DOHH2 (cell line): ENCODE results near the gene CMTM4.
"Not testable (repeated sequence)": the region's sequence is repeated elsewhere in the genome, so short reads cannot be mapped to it uniquely, and the experiment has no call there.

Experiments used
- EZH2phosphoT487 ChIP-seq: fragments of 200-600 bp; sonication (generic); IDR thresholded peaks from 2 replicates; pipeline ENCODE4 v1.6.1; 2017; ENCODE audit warnings: borderline replicate concordance, mild to moderate bottlenecking, antibody characterized with exemption, low read length, moderate library complexity, mixed read lengths
- TF ChIP-seq, protein P1 (sequence below): fragments of 200-600 bp; sonication (generic); IDR thresholded peaks from one replicate; pipeline ENCODE4 v1.5.1; 2014; ENCODE audit warnings: antibody characterized with exemption, mild to moderate bottlenecking, low read depth, low read length; ENCODE audit not compliant: poor library complexity, severe bottlenecking

DNA sequence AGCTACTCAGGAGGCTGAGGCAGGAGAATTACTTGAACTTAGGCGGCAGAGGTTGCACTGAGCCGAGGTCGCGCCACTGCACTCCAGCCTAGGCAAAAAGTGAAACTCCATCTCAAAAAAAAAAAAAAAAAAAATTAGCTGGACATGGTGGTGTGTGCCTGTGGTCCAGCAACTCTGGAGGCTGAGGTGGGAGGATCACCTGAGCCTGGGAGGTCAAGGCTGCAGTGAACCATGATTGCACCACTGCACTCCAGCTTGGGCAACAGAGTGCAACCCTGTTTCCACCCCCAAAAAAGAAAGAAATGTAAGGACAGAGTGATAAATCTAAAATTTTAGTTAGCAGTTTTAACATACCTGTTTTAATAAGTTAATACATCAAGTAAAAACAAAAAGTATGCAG lies 100.0 kb downstream of the CMTM4 start:
- TF ChIP-seq, protein P1, sequence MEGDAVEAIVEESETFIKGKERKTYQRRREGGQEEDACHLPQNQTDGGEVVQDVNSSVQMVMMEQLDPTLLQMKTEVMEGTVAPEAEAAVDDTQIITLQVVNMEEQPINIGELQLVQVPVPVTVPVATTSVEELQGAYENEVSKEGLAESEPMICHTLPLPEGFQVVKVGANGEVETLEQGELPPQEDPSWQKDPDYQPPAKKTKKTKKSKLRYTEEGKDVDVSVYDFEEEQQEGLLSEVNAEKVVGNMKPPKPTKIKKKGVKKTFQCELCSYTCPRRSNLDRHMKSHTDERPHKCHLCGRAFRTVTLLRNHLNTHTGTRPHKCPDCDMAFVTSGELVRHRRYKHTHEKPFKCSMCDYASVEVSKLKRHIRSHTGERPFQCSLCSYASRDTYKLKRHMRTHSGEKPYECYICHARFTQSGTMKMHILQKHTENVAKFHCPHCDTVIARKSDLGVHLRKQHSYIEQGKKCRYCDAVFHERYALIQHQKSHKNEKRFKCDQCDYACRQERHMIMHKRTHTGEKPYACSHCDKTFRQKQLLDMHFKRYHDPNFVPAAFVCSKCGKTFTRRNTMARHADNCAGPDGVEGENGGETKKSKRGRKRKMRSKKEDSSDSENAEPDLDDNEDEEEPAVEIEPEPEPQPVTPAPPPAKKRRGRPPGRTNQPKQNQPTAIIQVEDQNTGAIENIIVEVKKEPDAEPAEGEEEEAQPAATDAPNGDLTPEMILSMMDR: not testable (repeated sequence)
- TF ChIP-seq EZH2phosphoT487: not testable (repeated sequence)
